CD4-positive, alpha-beta T cell treated with Interferon gamma for 1 hour (primary cell): ENCODE measurements around the gene LAPTM4A.
"Not testable (repeated sequence)": the region's sequence is repeated elsewhere in the genome, so short reads cannot be mapped to it uniquely, and the experiment has no call there.

Experiments
- DNase-seq: peaks from one replicate; pipeline ENCODE4 v3.0.0-alpha.2; 2020

Gene LAPTM4A

DNA sequence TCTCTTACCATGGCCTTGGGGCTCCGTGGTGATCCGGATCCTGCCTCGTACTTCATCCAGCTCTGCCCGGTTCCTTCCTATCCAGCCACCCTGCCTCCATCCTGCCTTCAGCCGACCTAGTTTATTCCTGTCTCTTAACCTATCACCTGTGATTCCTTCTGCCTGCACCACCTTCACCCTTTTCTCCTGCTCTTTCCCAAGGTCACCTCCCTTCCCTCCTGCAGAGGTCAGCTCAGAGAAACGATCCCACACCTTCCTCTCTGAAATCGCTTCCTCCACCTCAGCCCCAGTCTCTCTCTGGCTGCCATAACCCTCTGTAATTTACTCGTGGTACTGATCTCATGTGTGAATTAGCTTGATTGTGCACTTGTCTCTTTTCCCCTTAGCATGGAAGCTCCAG lies 23.5 kb upstream of the LAPTM4A start:
- no peak for DNase-seq

- DNase-seq, result not testable (repeated sequence)
These were observed 22.7 kb upstream of the LAPTM4A start for GRCh38 chr2:20074046-20074648.

GRCh38 chr2:20073460-20073859 lies 22.0 kb upstream of the LAPTM4A start:
- DNase-seq, result no peak

DNA sequence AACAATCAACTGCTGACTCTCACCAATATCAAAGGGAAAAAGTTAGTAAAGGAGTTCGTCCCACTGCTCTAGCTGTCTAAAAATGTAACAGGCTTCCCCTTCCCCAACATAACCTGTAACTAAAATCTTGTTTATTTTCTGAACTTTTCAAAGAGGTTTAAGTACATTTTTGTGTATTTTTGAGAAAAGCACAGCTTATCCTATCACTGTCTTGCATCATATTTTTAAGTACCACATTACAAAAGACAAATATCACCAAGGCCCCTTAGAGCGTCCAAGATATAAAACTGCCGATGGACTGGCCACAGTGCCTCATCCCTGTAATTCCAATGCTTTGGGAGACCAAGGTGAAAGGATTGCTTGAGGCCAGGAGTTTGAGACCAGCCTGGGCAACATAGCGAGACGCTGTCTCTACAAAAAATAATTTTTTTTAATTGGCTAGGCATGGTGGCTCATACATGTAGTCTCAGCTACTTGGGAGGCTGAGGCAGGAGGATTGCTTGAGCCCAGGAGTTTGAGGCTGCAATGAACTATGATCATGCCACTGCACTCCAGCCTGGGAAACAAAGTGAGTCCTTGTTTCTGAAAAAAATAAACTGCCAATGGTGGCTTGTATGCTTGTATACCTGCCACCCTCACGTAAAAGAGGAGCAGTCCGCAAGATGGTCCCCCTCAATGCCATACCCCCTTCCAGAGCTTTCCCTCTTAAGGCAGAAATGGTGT lies 21.2 kb upstream of the LAPTM4A start:
- no peak for DNase-seq

- no peak for DNase-seq
These were observed 20.3 kb upstream of the LAPTM4A start for GRCh38 chr2:20071397-20072383.

- no peak for DNase-seq
These were observed 18.3 kb upstream of the LAPTM4A start for GRCh38 chr2:20069756-20070155.

GRCh38 chr2:20067992-20068584 lies 16.7 kb upstream of the LAPTM4A start:
- DNase-seq, result no peak

DNA sequence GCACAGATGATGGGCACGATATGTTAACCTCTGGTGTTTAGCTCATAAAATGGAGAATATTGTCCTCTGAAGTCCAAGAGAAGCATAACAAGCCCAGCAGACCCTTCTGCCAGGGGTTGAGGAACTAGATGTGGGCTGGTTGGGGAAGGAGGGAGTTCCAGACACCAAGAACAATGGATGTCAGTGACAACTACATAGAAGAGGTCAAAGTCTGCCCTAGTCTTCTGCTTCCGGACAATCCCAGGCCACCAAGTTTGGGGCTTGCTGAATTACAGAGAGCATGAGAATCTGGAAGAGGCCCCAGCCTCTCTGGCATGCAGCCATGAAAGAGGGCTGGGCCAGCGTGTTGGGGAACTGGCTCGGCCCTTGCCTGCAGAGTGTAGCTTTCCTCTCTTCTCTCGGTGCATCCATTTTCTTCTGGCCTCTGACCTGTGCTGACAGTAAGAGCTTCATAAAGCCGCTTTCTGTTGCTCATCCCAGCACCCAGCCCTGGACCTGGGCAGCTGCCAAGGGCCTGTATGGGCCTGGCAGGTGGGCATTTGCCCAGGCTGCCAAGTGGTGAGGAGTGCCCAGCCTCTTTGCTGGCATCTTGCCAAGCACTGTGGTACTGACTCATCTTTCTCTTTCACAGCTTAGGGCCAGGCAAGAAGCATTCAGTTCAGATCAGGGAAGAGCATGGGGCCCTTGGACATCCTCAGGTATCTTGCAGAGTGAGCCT lies 14.6 kb upstream of the LAPTM4A start:
- no peak for DNase-seq

DNA sequence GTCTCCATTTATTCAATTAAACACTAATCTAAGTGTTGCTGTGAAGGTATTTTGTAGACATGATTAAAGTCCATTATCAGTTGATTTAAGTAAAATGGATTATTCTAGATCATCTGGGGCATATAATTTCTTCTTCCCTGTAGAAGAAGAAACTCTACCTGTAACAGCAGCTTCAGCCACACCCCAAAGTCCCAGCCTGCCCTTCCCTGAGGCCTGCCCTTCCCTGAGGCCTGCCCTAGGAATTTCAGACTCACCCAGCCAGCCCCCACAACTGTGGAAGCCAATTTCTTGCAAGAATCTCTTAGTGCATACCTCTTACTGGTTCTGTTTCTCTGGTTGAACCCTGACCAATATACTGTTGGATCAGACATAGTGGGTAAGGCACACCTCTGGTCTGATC lies 13.4 kb upstream of the LAPTM4A start:
- DNase-seq, result no peak

GRCh38 chr2:20064421-20064820 lies 13.0 kb upstream of the LAPTM4A start:
- DNase-seq, result no peak

DNA sequence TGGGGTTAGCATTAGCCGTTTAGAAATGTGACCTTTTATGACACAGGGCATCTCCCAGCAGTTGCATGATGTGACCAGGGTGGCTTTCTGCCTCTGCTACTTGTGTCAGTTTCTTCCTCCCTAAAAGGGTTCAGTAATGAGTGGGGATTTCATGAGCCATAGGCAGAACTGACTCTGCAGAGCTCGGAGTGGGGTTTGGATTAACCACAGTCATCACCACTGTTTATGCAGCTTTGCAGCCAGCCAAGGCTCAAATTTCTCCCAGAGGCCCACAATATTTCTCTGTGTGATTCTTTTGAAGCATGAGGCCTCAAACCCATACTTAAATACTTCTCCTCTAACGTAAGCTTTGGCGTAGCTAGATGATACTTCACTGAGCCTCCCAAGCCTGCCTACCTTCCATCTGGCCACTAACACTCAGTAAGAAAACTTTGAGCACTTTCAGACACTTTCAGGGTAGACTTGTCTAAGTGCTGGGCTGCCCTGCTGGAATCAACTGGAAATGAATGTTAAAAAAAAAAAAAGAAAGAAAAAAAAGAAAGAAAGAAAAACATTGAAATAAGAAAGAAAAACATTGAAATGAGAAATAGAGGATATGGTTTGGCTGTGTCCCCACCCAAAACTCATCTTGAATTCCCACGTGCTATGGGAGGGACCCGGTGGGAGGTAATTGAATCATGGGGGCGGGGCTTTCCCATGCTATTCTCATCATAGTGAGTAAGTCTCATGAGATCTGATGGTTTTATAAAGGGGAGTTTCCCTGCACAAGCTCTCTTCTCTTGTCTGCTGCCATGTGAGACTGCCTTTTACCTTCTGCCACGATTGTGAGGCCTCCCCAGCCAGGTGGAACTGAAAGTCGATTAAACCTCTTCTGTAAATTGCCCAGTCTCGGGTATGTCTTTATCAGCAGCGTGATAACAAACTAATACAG lies 11.5 kb upstream of the LAPTM4A start:
- no peak for DNase-seq

GRCh38 chr2:20061940-20062339 lies 10.5 kb upstream of the LAPTM4A start:
- DNase-seq, result no peak

DNA sequence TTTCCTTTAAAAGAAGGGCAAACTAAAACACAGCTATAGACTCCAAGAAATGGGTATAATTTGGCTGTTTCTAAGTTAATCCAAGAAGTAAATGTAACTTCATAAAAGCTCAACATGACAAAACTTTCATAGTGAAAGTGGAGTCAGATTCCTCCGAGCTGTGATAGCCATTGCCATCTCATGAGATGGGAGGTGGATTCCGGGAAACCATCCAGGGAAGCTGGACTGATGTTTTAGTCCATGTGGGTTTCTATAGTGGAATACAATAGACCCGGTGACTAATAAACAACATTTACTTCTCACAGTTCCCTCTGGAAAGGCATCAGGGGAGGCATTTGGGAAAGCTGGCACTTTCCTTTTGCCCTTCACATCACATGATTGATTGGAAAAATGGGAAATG lies 10.0 kb upstream of the LAPTM4A start:
- no peak for DNase-seq

- DNase-seq, result no peak
These were observed 8.7 kb upstream of the LAPTM4A start for GRCh38 chr2:20060106-20060505.

DNA sequence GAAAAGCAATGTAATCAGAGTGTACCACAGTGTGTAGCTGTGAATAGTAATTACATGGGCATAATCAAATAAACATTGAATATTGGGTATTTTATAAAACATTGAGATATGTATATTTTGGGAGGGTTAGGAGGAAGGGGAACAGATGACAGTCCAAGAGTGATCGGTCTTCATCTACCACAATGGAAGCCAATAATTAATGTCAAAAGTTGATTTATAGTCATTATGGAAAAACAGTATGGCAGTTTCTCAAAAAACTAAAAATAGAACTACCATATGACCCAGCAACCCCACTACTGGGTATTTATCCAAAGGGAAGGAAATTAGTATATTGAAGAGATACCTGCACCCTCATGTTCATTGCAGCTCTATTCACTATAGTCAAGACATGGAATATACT lies 5.8 kb upstream of the LAPTM4A start:
- no peak for DNase-seq

- no peak for DNase-seq
These were observed 3.5 kb upstream of the LAPTM4A start for GRCh38 chr2:20054931-20055330.

DNA sequence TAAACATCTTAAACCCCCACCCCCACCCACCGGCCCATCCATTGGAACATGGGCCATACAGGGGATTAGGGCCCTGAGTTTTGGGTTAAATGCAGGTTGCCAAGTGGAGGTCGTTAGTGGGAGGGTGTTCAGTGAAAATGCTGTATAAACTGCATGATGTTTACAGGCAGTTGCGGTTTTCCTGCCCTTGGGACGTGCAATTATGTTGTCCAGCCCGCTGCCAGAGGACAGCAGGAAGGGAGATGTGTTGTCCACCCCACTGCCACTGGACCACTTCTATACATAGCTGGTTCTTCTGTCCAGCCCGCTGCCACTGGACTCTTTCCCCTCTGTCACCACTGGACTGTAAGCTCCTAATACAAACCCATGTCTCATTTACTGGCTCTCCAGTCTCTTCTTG lies 2.7 kb upstream of the LAPTM4A start:
- no peak for DNase-seq

DNA sequence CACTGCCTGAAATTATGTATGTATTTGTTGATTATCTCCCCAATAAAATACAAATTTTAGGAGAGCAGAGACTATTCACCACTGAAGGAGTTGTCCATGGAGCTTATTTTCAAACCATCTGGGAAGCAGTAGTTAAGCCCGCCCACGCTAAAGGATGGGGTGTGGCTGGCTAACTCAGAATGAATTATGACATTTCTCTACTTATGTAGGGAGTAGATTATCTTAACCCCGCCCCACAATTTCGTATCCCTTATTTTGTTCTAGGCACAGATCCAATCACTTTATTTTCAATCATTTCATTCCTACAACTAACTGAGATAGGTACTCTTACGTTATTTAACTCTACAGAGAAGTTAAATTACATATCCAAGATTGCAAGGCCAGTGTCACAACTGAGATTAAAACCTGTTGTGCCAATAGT lies 1.4 kb upstream of the LAPTM4A start:
- no peak for DNase-seq

DNA sequence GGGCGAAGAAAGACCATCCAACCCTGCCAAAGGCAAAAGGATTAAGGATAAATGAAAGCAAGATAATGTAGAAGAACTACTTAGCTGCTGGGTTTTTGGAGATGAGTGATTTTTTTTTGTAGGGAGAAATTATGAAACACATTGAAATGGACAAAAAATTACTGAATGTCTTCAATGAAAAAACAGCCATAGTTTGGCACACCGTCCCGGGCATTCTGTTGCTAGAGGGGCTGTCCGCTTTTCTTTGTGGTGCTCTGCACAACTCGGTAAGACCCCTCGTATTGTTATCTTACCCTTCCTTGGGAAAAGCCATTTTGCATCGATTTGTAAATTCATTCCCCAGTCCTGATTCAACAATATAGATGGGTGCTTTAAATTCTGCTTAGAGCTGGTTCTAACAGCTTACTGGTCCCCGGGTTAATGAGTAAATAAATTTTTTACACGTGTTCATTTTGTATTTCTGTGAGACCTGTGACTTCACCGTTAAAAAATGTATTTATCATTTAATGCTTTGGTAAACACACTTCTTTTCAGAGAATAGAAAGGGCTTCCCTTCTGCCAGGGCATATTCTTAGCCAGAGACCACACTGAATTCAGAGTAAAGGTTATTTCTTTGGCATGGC lies 912 bp upstream of the LAPTM4A start:
- DNase-seq, result no peak

- DNase-seq, result peak; percentile 34
These were observed 539 bp downstream of the LAPTM4A start for GRCh38 chr2:20050646-20051531.
